Uterus (tissue), 4 donors: ENCODE data around the gene WAC. TPM values are rescaled to one million over a fixed set of nuclear protein-coding genes. Genes with fewer than 3 reads are reported as not detected.

Source experiments
- DNase-seq, 2 donors: peaks; one replicate each; pipeline ENCODE4 v3.0.0-alpha.2; 2019 to 2020
- H3K27ac ChIP-seq, 2 donors: fragments of 200-600 bp; sonication (generic); 1 replicate in 1 of 2; 2 replicates in 1 of 2; pipeline ENCODE4 v1.5.1; 2016 to 2018
- H3K27me3 ChIP-seq, 2 donors: fragments of 200-600 bp; sonication (generic); one replicate each; pipeline ENCODE4 v1.5.1; 2018 to 2019; ENCODE audit warnings: control low read depth in 1 of 2
- H3K36me3 ChIP-seq, 2 donors: fragments of 200-600 bp; sonication (generic); one replicate each; pipeline ENCODE4 v1.5.1; 2019; ENCODE audit warnings: control low read depth in 1 of 2
- H3K4me1 ChIP-seq, 2 donors: fragments of 200-600 bp; sonication (generic); one replicate each; pipeline ENCODE4 v1.5.1; 2018 to 2019; ENCODE audit warnings: control low read depth in 1 of 2
- H3K4me3 ChIP-seq, 2 donors: fragments of 200-600 bp; sonication (generic); 1 replicate in 1 of 2; 2 replicates in 1 of 2; pipeline ENCODE4 v1.5.1; 2018 to 2019; ENCODE audit warnings: mild to moderate bottlenecking in 1 of 2
- H3K9me3 ChIP-seq, 2 donors: fragments of 200-600 bp; sonication (generic); one replicate each; pipeline ENCODE4 v1.5.1; 2019; ENCODE audit warnings: control low read depth in 1 of 2
- CTCF ChIP-seq, 4 experiments: fragments of 200-600 bp in 2 of 4; fragments of 450-650 bp in 2 of 4; sonication (generic) in 2 of 4; IDR thresholded peaks; one replicate each; pipeline ENCODE4 v1.5.1; 2016 to 2019; ENCODE audit warnings: antibody characterized with exemption in 4 of 4, mild to moderate bottlenecking in 2 of 4, moderate library complexity in 1 of 4
- POLR2A ChIP-seq, 2 donors: fragments of 450-650 bp; IDR thresholded peaks; one replicate each; pipeline ENCODE4 v1.6.1; 2016; ENCODE audit warnings: antibody characterized with exemption in 2 of 2, mild to moderate bottlenecking in 1 of 2, moderate library complexity in 1 of 2
- intact Hi-C: fragments of 100-400 bp; cut with DNase I; formaldehyde crosslinking; loops from one replicate; pipeline ENCODE4 v1.15.1; 2023; ENCODE audit warnings: low total_unique reads
- total RNA-seq, 4 donors: library from RNA; depleted of rRNA in 3 of 4; stranded (reverse); fragments of >200 nt in 3 of 4; gene quantifications; one replicate each; pipeline versions ENCODE4 v1.1.0 to v1.2.4, GENCODE V29; 2014 to 2023
- donor health status: DM: yes; HTN: yes; CAD: no.

WAC gene
- total RNA-seq, 4 donors from 2014 or later: 54.4 to 175 (median 90.4) TPM

DNA sequence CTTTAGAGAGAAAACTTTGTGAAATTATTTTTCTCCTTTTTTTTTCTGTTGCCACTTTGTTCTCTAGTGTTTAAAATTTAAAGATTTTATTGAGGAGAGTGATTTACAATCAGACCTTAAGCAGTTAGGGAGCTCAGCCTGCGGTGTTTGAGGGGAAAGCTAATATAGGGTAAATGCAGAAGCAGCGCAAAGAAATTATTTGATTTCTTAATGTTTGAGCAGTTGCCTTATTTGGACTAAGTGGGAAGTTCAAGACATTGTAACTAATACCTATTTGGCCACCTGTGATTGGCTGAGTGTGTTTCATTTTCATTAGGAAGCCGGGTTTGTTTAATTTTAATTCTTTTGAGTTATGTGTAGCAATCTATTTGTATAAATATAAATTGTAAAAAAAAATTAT lies 25.3 kb downstream of the WAC start:
- Histone ChIP-seq H3K4me3 (no peak overlapping the region), H3K36me3 (no peaks in the 10 kb centered on the region), H3K27me3 (no peaks in the 10 kb centered on the region), H3K4me1 (peaks cover 0 to 5% of the 10 kb centered on the region in 2 donors), H3K27ac (no peak overlapping the region), H3K9me3 (no peaks in the 10 kb centered on the region)
- no peak for DNase-seq
- intact Hi-C loops: no loop called here
- TF ChIP-seq CTCF (IDR thresholded peaks at IDR 0.05) (no peak), POLR2A (IDR thresholded peaks at IDR 0.05) (no peak)

DNA sequence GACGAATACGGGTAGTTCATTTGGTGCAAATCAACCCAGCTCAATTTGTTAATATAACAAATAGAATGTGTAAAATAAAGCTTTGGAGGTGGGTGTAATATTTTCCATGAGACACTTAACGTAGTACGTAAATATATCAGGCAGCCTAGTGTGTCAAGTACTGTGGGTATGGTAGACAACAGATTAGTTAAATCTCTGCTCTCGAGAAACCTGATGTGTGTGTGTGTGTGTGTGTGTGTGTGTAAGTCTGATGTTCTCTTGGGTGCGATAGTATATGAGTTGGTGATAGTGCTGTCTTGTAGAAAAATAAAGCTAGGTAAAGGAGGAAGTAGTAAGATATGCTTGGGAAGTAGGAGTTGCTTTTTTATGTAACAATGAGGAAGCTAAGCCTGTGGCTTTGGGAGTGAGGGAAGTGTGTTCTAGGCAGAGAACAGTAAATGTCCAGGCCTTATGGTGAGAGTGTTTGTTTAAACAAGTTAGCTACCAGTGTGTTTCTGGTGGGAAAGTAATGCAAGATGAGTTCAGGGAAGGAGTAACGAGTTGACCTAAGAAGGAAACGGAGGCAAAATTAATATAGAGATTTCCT lies 26.1 kb downstream of the WAC start:
- Histone ChIP-seq H3K9me3 (no peaks in the 10 kb centered on the region), H3K4me3 (no peak overlapping the region), H3K27ac (no peak overlapping the region), H3K4me1 (peaks cover 0 to 5% of the 10 kb centered on the region in 2 donors), H3K27me3 (no peaks in the 10 kb centered on the region), H3K36me3 (no peaks in the 10 kb centered on the region)
- TF ChIP-seq POLR2A (IDR thresholded peaks at IDR 0.05) (no peak), CTCF (IDR thresholded peaks at IDR 0.05) (no peak)
- DNase-seq: no peak
- intact Hi-C loops: no loop called here

DNA sequence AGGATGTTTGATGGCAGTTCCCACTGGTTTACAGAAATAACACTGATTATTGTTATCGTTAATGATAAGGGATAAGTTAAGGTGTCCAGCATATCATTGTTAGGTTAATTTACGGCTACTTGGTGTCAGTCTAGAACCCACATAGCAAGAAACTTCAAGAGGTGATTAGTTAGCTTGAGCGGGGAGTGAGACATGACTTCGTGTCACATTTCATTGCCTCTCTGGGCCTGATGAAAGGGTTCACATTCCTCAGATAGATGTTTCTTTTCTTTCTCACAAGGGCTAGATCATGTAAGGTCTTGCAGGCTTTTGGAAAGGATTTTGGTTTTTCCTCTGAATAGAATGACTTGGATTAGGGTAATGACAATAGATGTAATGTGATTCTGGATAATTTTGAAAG lies 26.7 kb downstream of the WAC start:
- no peaks in the 10 kb centered on the region for H3K27me3 ChIP-seq
- no peak for TF ChIP-seq POLR2A (IDR thresholded peaks at IDR 0.05)
- TF ChIP-seq CTCF (IDR thresholded peaks at IDR 0.05): no peak
- DNase-seq: no peak
- H3K36me3 ChIP-seq: no peaks in the 10 kb centered on the region
- H3K4me3 ChIP-seq: no peak overlapping the region
- H3K4me1 ChIP-seq: peaks cover 0 to 7% of the 10 kb centered on the region in 2 donors
- H3K27ac ChIP-seq: no peak overlapping the region
- intact Hi-C loops: no loop called here
- H3K9me3 ChIP-seq: no peaks in the 10 kb centered on the region

DNA sequence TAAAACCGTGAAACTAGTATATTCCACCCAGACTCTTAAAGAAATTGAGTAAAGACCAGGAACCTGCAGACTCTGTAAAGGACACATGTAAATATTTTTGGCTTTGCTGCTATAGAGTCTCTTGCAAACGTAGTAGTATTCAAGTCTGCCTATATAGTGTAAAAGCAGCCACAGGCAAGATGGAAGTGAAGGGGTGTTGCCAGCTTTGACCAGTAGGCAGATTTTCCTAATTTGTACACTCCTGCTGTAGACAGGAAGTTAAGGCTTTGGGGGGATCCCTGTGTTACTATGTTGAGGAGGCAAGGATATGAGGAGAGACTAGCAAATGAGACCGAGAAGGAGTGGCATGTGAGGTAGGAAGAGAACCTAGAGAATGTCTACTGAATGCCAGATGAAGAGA lies 27.7 kb downstream of the WAC start:
- DNase-seq: no peak
- H3K4me3 ChIP-seq: no peak overlapping the region
- no peaks in the 10 kb centered on the region for H3K27me3 ChIP-seq
- intact Hi-C loops: no loop called here
- no peak overlapping the region for H3K27ac ChIP-seq
- peaks cover 0 to 12% of the 10 kb centered on the region in 2 donors for H3K4me1 ChIP-seq
- no peaks in the 10 kb centered on the region for H3K36me3 ChIP-seq
- no peaks in the 10 kb centered on the region for H3K9me3 ChIP-seq
- TF ChIP-seq CTCF (IDR thresholded peaks at IDR 0.05): no peak
- TF ChIP-seq POLR2A (IDR thresholded peaks at IDR 0.05): no peak

DNA sequence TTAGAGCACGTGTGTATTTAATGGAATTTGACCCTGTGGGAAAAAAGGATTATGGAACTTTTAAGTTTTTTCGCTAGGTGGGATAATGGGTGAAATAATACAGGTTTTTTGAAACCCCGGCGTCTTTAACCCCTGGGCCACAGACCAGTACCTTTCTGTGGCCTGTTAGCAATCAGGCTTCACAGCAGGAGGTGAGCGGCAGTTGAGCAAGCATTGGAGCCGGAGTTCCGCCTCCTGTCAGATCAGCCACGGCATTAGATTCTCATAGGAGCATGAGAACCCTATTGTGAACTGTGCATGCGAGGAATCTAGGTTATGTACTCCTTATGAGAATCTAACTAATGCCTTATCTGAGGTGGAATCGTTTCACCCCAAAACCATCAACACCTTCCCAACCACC lies 28.6 kb downstream of the WAC start:
- intact Hi-C loops: no loop called here
- TF ChIP-seq POLR2A (IDR thresholded peaks at IDR 0.05) (no peak), CTCF (IDR thresholded peaks at IDR 0.05) (no peak)
- no peaks in the 10 kb centered on the region for H3K36me3 ChIP-seq
- H3K27me3 ChIP-seq: no peaks in the 10 kb centered on the region
- no peak for DNase-seq
- H3K4me1 ChIP-seq: peaks cover 0 to 12% of the 10 kb centered on the region in 2 donors
- no peak overlapping the region for H3K27ac ChIP-seq
- H3K4me3 ChIP-seq: no peak overlapping the region
- H3K9me3 ChIP-seq: no peaks in the 10 kb centered on the region
